Activated T-helper 2 cell treated with anti-CD3 and anti-CD28 coated beads, Interferon-gamma antibody, Interleukin-2, Interleukin-4, amounts not matched to agents 10 μg/mL and 5 μg/mL and 100 μg/mL, durations not matched to agents 14 hours and 24 hours and 36 hours (primary cell): ENCODE results near the gene NOD2. TPM values are rescaled to one million over a fixed set of nuclear protein-coding genes. Genes with fewer than 3 reads are reported as not detected.

Source experiments
- DNase-seq: peaks from one replicate; pipeline ENCODE4 v3.0.0; 2021; ENCODE audit warnings: low spot score
- H3K27ac Mint-ChIP-seq: one replicate; pipeline ENCODE4 v1.8.0; 2021; ENCODE audit warnings: mixed read lengths
- H3K27me3 Mint-ChIP-seq: one replicate; pipeline ENCODE4 v1.8.0; 2021; ENCODE audit warnings: low read depth, mixed read lengths
- H3K36me3 Mint-ChIP-seq: one replicate; pipeline ENCODE4 v1.8.0; 2021; ENCODE audit warnings: low read depth, mixed read lengths
- H3K4me1 Mint-ChIP-seq: one replicate; pipeline ENCODE4 v1.8.0; 2021; ENCODE audit warnings: low read depth, mixed read lengths
- H3K4me3 Mint-ChIP-seq: one replicate; pipeline ENCODE4 v1.8.0; 2021; ENCODE audit warnings: low read depth, mild to moderate bottlenecking, moderate library complexity, mixed read lengths
- H3K9me3 Mint-ChIP-seq: one replicate; pipeline ENCODE4 v1.8.0; 2021; ENCODE audit warnings: mixed read lengths
- intact Hi-C: fragments of 100-400 bp; cut with micrococcal nuclease; formaldehyde crosslinking; loops from one replicate; pipeline ENCODE4 v1.15.1; 2023
- total RNA-seq: library from RNA; stranded (reverse); gene quantifications from 2 replicates; pipeline ENCODE4 v1.2.3, GENCODE V29; 2022

The NOD2 gene
- total RNA-seq, result 7.4 and 8.8 TPM in 2 replicates

- Mint-ChIP-seq H3K27ac (peak within 1 kb of the TSS; percentile 73), H3K4me1 (peaks cover 64% of the 10 kb centered on the region), H3K4me3 (peak within 1 kb of the TSS; percentile 79), H3K9me3 (no peaks in the 10 kb centered on the region), H3K27me3 (no peaks in the 10 kb centered on the region), H3K36me3 (peaks cover 5% of the 10 kb centered on the region)
- intact Hi-C loops, result no loop called here
- DNase-seq, result no peak
Measured at GRCh38 chr16:50692999-50693781, at the start of gene NOD2. TSS of gene NOD2 (plus strand) at chr16:50693606. CDS start at chr16:50699496, 5,890 bp downstream.

GRCh38 chr16:50644245-50644644 is 49.2 kb upstream of the NOD2 start:
- Mint-ChIP-seq H3K36me3 (no peaks in the 10 kb centered on the region), H3K4me1 (no peaks in the 10 kb centered on the region), H3K4me3 (no peak overlapping the region), H3K27ac (no peak overlapping the region), H3K9me3 (no peaks in the 10 kb centered on the region), H3K27me3 (no peaks in the 10 kb centered on the region)
- no peak for DNase-seq
- intact Hi-C loops, result no loop called here

- Mint-ChIP-seq H3K27ac (no peak overlapping the region), H3K36me3 (no peaks in the 10 kb centered on the region), H3K9me3 (no peaks in the 10 kb centered on the region), H3K4me1 (no peaks in the 10 kb centered on the region), H3K4me3 (no peak overlapping the region), H3K27me3 (no peaks in the 10 kb centered on the region)
- intact Hi-C loops, result no loop called here
- no peak for DNase-seq
Measured at GRCh38 chr16:50644729-50645128, 48.7 kb upstream of the NOD2 start.

GRCh38 chr16:50645563-50646220 is 47.7 kb upstream of the NOD2 start:
- H3K27ac Mint-ChIP-seq, result no peak overlapping the region
- DNase-seq, result no peak
- intact Hi-C loops, result no loop called here
- no peaks in the 10 kb centered on the region for H3K9me3 Mint-ChIP-seq
- H3K4me3 Mint-ChIP-seq, result no peak overlapping the region
- no peaks in the 10 kb centered on the region for H3K27me3 Mint-ChIP-seq
- H3K36me3 Mint-ChIP-seq, result no peaks in the 10 kb centered on the region
- no peaks in the 10 kb centered on the region for H3K4me1 Mint-ChIP-seq

GRCh38 chr16:50646345-50646744 is 47.1 kb upstream of the NOD2 start:
- Mint-ChIP-seq H3K36me3 (no peaks in the 10 kb centered on the region), H3K9me3 (no peaks in the 10 kb centered on the region), H3K27me3 (no peaks in the 10 kb centered on the region), H3K4me3 (no peak overlapping the region), H3K27ac (no peak overlapping the region), H3K4me1 (no peaks in the 10 kb centered on the region)
- intact Hi-C loops, result no loop called here
- DNase-seq, result no peak

- no peaks in the 10 kb centered on the region for H3K4me1 Mint-ChIP-seq
- no peak overlapping the region for H3K27ac Mint-ChIP-seq
- peaks cover 5% of the 10 kb centered on the region for H3K9me3 Mint-ChIP-seq
- intact Hi-C loops, result no loop called here
- no peak overlapping the region for H3K4me3 Mint-ChIP-seq
- no peaks in the 10 kb centered on the region for H3K36me3 Mint-ChIP-seq
- H3K27me3 Mint-ChIP-seq, result no peaks in the 10 kb centered on the region
- DNase-seq, result no peak
Measured at GRCh38 chr16:50651835-50652438, 41.5 kb upstream of the NOD2 start.

GRCh38 chr16:50652836-50653425 is 40.5 kb upstream of the NOD2 start:
- Mint-ChIP-seq H3K27ac (no peak overlapping the region), H3K27me3 (no peaks in the 10 kb centered on the region), H3K4me3 (no peak overlapping the region), H3K36me3 (no peaks in the 10 kb centered on the region), H3K4me1 (no peaks in the 10 kb centered on the region), H3K9me3 (peaks cover 5% of the 10 kb centered on the region)
- DNase-seq, result no peak
- intact Hi-C loops, result no loop called here

GRCh38 chr16:50653633-50654519 is 39.5 kb upstream of the NOD2 start:
- DNase-seq, result no peak
- Mint-ChIP-seq H3K9me3 (peaks cover 5% of the 10 kb centered on the region), H3K36me3 (no peaks in the 10 kb centered on the region), H3K4me3 (no peak overlapping the region), H3K27ac (no peak overlapping the region), H3K4me1 (no peaks in the 10 kb centered on the region), H3K27me3 (no peaks in the 10 kb centered on the region)
- intact Hi-C loops, result no loop called here

GRCh38 chr16:50655558-50656055 is 37.8 kb upstream of the NOD2 start:
- Mint-ChIP-seq H3K27ac (no peak overlapping the region), H3K4me1 (no peaks in the 10 kb centered on the region), H3K27me3 (no peaks in the 10 kb centered on the region), H3K4me3 (no peak overlapping the region), H3K9me3 (peaks cover 5% of the 10 kb centered on the region), H3K36me3 (no peaks in the 10 kb centered on the region)
- intact Hi-C loops, result no loop called here
- no peak for DNase-seq

GRCh38 chr16:50657241-50657640 is 36.2 kb upstream of the NOD2 start:
- Mint-ChIP-seq H3K9me3 (peaks cover 2% of the 10 kb centered on the region), H3K4me3 (no peak overlapping the region), H3K36me3 (peaks cover 2% of the 10 kb centered on the region), H3K4me1 (no peaks in the 10 kb centered on the region), H3K27ac (no peak overlapping the region), H3K27me3 (no peaks in the 10 kb centered on the region)
- DNase-seq, result no peak
- intact Hi-C loops, result no loop called here

- Mint-ChIP-seq H3K4me1 (peaks cover 1% of the 10 kb centered on the region), H3K27me3 (no peaks in the 10 kb centered on the region), H3K36me3 (peaks cover 4% of the 10 kb centered on the region), H3K9me3 (peaks cover 5% of the 10 kb centered on the region), H3K4me3 (no peak overlapping the region), H3K27ac (no peak overlapping the region)
- intact Hi-C loops, result no loop called here
- DNase-seq, result no peak
Measured at GRCh38 chr16:50659806-50660205, 33.6 kb upstream of the NOD2 start.

- H3K9me3 Mint-ChIP-seq, result peaks cover 5% of the 10 kb centered on the region
- no peak for DNase-seq
- H3K27ac Mint-ChIP-seq, result no peak overlapping the region
- H3K4me3 Mint-ChIP-seq, result no peak overlapping the region
- intact Hi-C loops, result no loop called here
- H3K36me3 Mint-ChIP-seq, result peaks cover 5% of the 10 kb centered on the region
- peaks cover 21% of the 10 kb centered on the region for H3K4me1 Mint-ChIP-seq
- no peaks in the 10 kb centered on the region for H3K27me3 Mint-ChIP-seq
Measured at GRCh38 chr16:50662306-50662940, 31.0 kb upstream of the NOD2 start.
